Left cardiac atrium (tissue), 2 donors: Measurements from ENCODE around the gene TP53I11. TPM values are rescaled to one million over a fixed set of nuclear protein-coding genes. Genes with fewer than 3 reads are reported as not detected.

Source experiments
- total RNA-seq, 2 donors: library from RNA; stranded (reverse); fragmentation: NEBNext Ultra II Directional; extraction: Animal tissue kit (Norgen Biotek cat#: 25700); gene quantifications; one replicate each; pipeline ENCODE4 v1.2.1, GENCODE V29; 2021
- donor health status: DM: no; HTN: yes; CAD: no; lungs with severe emphysema.
- donor health status: DM: yes; HTN: yes; CAD: no.

Gene TP53I11
- total RNA-seq, 2 donors from 2014 or later = 96.4 to 115 TPM

Other genes starting within 250 kb of the TP53I11 start
- gene TSPAN18, start 223.9 kb downstream of the TP53I11 start, total RNA-seq = 100 to 1,000 TPM; 152 to 166 TPM
- 10 to 100 TPM; 16.1 to 16.3 TPM for gene PRDM11, start 195.8 kb upstream of the TP53I11 start, total RNA-seq